CD4-positive, alpha-beta T cell treated with Interferon gamma for 1 hour (primary cell): ENCODE measurements around the gene PLA2G4A.

Experiments used
- DNase-seq: peaks from one replicate; pipeline ENCODE4 v3.0.0-alpha.2; 2020

PLA2G4A gene

GRCh38 chr1:186834399-186834958 is 5.7 kb downstream of the PLA2G4A start:
- no peak for DNase-seq

- DNase-seq, result no peak
Measured at GRCh38 chr1:186835448-186835847, 6.7 kb downstream of the PLA2G4A start.

- no peak for DNase-seq
Measured at GRCh38 chr1:186837806-186838205, 9.1 kb downstream of the PLA2G4A start.

- no peak for DNase-seq
Measured at GRCh38 chr1:186838380-186839040, 9.8 kb downstream of the PLA2G4A start.

GRCh38 chr1:186839041-186839400 is 10.3 kb downstream of the PLA2G4A start:
- no peak for DNase-seq

GRCh38 chr1:186841599-186841998 is 12.8 kb downstream of the PLA2G4A start:
- DNase-seq, result no peak

GRCh38 chr1:186842547-186842946 is 13.8 kb downstream of the PLA2G4A start:
- DNase-seq, result no peak

GRCh38 chr1:186843226-186843625 is 14.5 kb downstream of the PLA2G4A start:
- no peak for DNase-seq

DNA sequence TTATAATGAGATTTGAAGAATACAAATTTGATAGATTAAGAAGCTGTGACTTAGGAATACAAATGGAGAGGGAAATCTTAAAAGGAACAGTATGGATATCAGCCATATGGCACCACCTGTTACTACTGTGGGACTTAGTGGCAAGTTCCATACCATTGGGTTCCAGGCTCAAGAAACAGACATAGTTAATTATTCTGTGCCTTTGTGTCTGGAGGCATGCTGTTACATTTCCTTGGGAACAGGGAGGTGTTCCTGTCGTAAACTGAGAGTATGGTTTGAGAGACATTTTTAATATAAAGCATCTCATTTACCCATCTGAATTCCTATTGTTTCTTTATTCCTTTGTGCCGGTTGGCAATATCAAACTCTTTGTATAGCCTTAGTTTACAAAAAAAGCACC is 15.2 kb downstream of the PLA2G4A start:
- DNase-seq, result no peak

DNA sequence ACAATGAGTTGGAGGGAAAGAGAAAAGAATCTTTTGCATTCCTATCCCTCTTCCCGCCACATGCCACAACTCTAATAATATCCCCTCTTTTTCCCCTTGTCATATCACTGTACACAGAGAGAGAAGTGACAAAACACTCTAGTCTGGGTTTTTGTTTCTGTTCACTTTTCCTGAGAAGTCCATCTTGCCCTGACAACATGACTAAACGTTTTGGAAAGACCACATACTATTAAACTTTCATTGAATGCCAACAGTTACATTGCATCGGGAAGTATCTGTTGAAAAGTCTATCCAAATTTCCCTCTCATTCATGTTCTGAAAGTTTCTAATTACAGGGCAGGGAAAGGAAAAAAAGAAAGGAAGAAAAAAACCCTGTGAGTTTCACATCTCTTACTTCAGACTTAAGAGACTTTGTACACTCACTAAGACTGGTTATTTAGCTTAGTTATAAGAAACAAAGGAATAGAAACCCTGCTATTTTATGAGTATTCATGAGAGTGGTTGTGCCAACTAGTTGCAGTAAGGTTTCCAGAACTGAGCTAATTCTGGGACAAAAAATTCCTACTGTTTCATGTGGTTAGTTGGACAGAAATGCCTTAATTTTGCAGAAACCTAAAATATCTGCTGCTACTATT is 16.9 kb downstream of the PLA2G4A start:
- no peak for DNase-seq

DNA sequence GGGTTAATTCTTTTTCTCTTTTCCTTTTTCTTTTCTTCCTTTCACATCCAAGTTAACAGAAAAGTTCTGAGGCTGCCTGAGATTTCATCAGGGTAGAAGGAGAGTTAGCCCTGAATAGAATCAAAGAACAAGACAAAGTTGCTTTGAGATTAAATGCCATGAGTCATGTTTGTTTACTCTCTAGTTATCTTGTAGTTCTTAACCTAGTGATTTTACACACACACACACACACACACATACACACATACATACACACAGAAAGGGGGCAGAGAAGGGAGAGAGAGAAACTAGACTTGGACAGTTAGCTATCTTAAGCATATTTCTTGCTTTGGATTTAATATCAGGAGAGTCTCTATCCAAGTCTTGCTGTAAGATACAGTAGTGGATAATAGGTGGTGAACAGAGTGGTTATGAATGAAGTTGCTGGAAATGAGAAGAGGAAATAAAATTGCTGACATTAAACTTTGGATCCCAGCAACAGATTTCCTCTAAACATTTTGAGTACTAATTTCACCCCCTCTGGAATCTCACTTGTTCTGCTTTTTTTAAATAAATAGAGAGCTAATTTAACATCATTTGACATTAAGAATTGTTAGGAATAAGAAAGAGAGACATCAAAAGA is 19.9 kb downstream of the PLA2G4A start:
- DNase-seq, result no peak

DNA sequence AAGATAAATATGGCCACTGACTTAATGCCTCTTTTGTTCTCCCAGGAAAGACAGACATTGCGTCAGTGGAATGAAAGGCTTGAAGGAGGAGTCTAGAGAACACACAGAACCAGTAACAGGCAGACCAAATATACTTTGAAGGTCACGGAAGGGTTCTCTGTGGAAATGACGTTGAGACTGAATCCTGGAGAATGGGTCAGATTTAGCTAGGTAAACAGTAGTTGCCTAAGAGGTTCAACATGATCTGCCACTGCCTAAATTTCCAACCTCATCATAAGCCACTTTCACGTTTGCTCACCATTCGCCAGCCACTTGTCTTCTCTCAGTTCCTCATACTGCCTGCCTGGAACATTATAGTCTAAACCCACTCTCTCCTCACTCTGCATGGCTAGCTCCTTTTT is 20.5 kb downstream of the PLA2G4A start:
- peak; percentile 7 for DNase-seq

DNA sequence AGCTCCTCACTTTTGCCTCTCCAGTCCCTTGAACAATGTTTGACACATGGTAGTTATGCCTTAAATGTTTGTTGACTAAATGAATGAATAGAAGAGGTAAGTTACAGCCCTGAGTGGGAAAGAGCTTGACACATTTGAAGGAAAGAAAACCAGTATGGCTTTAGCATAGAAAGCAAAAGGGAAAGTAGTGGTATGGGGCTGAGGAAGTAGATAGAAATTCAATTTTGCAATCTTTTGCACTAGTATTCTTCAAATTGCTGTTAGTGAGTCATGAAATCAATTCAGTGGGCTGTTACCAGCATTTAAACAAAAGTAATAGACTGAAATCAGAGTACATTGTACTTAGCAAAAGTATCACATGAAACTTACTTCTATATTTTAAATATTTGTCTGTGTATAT is 21.1 kb downstream of the PLA2G4A start:
- no peak for DNase-seq

DNA sequence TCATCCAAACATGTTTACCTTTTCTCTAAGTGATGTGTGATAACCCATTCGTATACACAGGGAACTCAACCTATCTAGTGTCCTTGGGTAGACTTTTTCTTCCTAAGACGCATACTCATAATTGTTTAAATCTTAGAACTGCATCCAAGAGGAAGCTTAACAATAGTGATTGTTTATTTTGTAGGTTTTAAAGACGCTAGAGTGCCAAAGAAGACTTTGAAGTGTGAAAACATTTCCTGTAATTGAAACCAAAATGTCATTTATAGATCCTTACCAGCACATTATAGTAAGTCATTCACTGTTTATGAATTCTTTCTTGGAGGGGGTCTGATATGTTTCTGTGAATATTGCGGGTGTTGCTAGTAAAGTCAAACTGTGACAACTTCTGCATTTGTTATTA is 25.4 kb downstream of the PLA2G4A start:
- no peak for DNase-seq

DNA sequence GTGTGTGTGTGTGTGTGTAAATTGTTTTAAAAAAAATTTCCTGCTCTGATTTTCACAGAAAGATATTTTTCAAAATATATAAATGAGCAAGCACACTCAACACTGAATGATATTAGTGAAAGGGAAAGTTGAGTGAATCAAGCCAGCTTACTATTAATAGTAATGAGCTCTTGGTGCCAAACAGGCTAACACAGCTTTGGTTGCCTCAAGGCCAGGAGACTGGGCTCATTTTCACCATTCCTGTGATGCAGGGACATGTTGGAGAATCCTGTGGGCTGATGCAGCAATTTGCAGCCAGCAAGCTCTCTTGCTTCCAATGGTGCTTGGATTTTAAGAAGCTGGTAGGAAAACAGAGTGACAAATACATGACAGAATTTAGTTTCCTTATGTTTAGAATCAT is 30.2 kb downstream of the PLA2G4A start:
- DNase-seq, result no peak

DNA sequence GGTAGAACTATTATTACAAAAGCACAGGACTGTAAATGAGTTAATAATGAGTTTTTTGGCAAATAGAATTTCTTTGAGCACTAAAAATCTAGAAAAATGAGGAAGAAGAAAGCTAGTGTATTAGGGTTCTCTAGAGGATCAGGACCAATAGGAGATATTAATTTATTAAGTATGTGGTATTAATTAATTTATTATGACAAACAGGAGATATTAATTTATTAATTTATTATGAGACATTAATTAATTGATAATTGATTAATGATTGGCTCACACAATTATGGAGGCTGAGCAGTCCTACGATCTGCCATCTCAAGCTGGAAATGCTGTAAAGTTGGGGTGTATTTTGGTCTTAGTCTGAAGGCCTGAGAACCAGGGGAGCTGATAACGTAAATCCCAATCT is 31.2 kb downstream of the PLA2G4A start:
- DNase-seq, result no peak

GRCh38 chr1:186864296-186864695 is 35.5 kb downstream of the PLA2G4A start:
- DNase-seq, result no peak

DNA sequence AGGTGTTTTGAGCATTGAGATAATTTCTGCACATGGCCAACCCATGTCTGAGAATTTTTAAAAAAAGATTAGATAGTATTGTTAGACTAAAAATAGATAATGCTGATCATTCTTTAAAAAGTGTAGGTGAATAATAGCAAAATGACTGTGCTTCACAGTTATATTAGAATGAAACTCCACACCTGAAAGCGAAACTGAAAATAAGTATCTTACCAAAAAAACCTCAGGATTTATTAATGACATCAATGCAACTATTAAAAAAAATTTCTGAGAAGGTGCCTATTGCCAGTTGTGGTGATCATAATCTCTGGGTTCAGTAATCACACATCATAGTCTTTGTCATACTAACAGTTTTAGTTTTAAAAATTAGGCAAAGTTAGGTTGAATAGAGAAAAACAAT is 36.5 kb downstream of the PLA2G4A start:
- DNase-seq, result no peak

GRCh38 chr1:186865857-186866256 is 37.1 kb downstream of the PLA2G4A start:
- no peak for DNase-seq

- DNase-seq, result no peak
Measured at GRCh38 chr1:186869526-186870228, 40.9 kb downstream of the PLA2G4A start.

- no peak for DNase-seq
Measured at GRCh38 chr1:186871784-186872183, 43.0 kb downstream of the PLA2G4A start.

DNA sequence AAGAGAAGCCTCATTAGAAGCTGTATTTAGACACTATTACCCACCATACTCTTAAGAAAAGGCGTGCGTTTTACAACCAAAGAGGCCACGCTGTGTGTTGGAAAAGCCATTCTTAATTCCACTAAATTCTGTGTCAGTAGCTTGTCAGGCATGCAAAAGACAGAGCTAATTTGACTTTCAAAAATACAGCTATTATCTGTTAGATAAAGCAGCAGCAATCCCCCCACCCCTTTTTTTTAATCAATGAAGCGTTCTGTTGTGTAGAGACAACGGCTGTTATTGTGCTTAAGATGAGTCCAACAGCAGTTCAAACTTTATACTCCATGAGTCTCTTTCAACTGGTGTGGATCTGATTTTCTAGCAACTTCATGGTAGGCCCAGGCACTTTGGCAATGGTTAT is 43.5 kb downstream of the PLA2G4A start:
- no peak for DNase-seq

DNA sequence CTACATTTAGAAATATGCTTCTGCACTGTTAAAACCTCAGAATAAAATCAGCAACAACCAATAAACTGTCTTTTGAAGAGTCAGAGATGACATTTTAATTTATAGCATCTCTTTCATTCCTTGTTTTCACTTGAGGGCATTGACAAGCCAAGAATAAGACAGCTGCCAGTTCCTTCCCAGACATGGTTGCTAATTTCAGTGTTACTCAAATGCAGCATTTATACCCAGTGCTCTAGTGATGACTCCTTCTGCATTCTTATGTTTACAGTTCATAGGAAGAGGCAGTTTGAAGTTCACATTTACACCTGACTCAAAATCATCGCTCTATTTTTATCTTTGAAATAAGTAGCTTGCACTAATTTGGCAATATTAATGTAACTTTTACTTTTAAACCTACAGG is 44.9 kb downstream of the PLA2G4A start:
- DNase-seq, result no peak
